Amygdala (tissue), 56 donors: ENCODE results near the gene MAP6D1.
"Not testable (repeated sequence)": the region's sequence is repeated elsewhere in the genome, so short reads cannot be mapped to it uniquely, and the experiment has no call there.

Experiments
- DNase-seq, 56 donors: peaks; one replicate each; lab custom pipeline; 2025; lab: John Stamatoyannopoulos, UW

MAP6D1 gene

GRCh38 chr3:183802989-183803388 lies 22.4 kb downstream of the MAP6D1 start:
- peak in 4 of 56 donors; percentile 16 to 32 (median 25) for DNase-seq

- no peak for DNase-seq
Observed at GRCh38 chr3:183801601-183802000, 23.8 kb downstream of the MAP6D1 start.

DNA sequence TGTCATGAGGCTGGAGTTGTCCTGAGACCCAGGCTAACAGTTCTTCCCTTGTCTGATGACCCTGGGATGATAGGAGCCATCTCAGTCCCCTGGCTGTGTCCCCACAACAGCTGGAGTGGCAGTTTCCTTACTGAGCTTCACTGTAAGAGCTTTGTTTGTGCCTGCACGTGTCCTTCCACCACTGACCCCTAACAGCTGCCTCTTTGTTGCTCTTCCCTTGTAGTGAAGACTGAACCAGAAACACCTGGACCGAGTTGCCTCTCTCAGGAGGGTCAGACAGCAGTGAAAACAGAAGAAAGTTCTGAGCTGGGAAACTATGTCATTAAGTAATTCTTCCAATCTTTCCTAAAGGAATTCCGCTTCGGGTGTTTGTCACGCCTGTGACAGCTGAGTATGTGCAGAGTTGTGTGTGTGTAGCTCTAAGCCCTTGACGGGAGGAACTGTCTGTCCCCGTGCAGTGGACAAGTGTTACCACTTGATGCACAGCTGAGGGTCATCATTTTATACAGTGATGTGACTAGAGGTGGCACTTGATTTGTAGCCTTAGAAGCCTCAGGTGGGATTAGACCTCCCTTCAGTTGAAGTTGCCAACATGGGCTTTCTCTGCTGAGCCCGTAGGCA lies 25.0 kb downstream of the MAP6D1 start:
- DNase-seq = peak in 52 of 56 donors; percentile 14 to 94 (median 71)

GRCh38 chr3:183799461-183799860 lies 25.9 kb downstream of the MAP6D1 start:
- DNase-seq = peak in 3 of 56 donors; percentile 16 to 32 (median 20)

DNA sequence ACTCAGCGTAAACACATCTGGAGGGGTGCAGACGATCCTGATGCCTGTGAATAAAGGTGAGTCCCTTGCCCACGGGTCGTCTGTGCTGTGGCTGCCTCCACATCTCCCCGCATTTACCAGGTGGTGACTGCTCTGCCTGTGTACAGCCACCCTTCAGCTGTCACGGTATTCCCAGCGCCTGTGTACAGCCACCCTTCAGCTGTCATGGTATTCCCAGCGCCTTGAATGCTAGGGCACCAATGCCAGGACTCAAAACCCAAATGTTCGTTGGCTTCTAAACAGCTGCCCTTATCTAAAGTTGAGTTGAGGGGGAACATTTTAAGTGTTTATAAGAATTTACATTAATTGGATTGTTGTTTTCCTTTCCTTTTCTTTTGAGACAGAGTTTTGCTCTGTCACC lies 27.4 kb downstream of the MAP6D1 start:
- no peak for DNase-seq

DNA sequence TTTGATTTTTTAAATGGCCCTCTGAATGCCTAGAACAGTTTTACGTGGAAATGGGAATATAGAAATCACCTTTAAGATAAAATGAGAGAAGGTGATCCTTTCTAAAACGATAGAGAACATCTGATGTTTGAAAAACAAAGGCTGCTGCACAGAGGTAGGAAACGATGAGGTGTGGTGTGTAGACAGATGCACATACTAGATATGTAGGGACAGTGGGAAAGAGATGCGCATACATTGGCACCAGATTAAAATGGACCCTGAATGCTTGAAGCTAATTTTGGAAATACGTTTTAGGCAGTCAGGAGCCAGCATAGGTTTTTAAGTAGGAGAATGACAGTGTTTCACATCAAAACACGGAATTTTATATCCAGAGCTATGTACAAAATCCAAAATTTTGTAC lies 29.0 kb downstream of the MAP6D1 start:
- DNase-seq = no peak

- DNase-seq = no peak
Observed at GRCh38 chr3:183794452-183794851, 30.9 kb downstream of the MAP6D1 start.

- DNase-seq = no peak
Observed at GRCh38 chr3:183792976-183793375, 32.4 kb downstream of the MAP6D1 start.

DNA sequence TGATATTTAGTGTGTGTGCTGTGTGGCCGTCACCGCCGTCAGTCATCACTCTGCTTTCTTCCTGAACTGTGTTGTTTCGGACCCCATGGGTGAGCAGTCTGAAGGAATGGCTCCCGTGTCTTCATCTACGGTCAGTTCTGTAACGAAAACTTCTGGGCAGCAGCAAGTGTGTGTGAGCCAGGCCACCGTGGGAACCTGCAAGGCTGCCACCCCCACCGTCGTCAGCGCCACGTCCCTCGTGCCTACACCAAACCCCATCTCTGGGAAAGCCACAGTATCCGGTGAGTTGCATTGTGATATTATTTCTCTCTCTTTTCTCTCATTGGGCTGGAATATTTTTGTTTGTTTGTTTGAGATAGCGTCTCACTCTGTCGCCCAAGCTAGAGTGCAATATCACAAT lies 34.7 kb downstream of the MAP6D1 start:
- DNase-seq = no peak

GRCh38 chr3:183789826-183790225 lies 35.6 kb downstream of the MAP6D1 start:
- DNase-seq = no peak

GRCh38 chr3:183784503-183784902 lies 40.9 kb downstream of the MAP6D1 start:
- DNase-seq = not testable (repeated sequence)

DNA sequence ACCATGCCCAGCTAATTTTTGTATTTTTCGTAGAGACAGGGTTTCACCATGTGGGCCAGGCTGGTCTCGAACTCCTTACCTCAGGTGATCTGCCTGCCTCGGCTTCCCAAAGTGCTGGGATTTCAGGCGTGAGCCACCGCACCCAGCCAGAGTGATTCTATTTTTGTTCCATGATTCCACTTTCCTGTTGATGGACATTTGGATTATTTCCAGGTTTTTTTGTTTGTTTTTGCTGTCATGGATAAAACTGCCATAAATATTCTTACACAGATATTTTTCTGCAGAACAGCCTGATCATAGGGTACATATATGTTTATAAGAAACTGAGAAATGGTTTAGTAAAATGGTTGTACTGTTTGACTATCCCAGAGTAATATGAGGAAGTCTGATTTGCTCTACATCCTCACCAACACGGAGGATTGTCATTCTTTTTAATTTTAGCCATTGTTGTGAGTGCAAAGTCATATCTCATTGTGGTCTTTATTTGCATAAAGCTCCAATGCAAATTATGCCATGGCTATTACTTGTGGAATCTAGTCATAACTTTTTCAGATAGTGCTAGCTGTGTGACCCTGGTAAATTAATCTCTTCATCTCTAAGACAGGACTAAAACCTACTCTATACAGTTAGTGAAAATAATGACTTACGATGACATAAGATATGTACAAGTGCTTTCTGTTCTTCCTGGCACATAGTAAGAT lies 42.7 kb downstream of the MAP6D1 start:
- DNase-seq = no peak

DNA sequence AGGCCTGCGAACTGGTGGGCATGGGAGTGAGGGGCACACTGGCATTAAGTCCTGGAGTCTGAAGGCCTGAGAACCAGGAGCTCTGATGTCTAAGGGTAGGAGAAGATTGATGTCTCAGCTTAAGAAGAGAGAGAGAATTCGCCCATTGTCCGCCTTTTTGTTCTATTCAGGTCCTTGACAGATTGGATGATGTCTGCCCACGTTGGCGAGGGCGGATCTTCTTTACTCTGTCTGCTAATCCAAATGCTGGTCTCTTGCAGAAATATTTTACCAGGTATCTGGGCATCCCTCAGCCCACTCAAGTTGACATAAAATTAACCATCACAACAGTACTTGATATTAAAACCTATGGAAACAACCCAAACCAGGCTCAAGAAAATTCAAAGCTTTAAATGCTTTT lies 44.1 kb downstream of the MAP6D1 start:
- peak in 12 of 56 donors; percentile 14 to 52 (median 30) for DNase-seq

DNA sequence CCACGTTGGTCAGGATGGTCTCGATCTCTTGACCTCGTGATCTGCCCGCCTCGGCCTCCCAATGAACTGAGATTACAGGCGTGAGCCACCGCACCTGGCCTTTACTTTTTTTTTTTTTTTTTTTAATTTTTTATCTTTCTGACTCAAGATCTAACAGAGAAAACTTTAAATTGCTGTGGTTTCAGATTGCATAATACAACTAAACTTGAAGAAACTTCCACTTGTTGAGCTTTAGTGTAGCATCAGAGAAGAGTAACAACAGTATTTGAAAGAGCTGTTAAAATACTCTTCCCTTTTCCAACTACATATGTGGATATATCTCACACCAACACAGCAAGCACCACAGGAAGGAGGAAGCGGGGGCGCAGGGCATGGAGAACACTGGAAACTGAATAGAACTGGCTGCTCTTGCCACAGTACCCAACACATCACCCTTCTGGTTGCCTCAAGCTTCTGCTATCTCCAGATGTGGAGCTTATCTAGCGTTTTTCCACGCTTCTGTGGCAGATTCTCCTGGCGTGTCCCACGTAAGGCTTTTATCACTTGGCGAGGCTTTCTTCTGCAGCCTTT lies 45.4 kb downstream of the MAP6D1 start:
- peak in 1 of 56 donors; percentile 3 for DNase-seq

DNA sequence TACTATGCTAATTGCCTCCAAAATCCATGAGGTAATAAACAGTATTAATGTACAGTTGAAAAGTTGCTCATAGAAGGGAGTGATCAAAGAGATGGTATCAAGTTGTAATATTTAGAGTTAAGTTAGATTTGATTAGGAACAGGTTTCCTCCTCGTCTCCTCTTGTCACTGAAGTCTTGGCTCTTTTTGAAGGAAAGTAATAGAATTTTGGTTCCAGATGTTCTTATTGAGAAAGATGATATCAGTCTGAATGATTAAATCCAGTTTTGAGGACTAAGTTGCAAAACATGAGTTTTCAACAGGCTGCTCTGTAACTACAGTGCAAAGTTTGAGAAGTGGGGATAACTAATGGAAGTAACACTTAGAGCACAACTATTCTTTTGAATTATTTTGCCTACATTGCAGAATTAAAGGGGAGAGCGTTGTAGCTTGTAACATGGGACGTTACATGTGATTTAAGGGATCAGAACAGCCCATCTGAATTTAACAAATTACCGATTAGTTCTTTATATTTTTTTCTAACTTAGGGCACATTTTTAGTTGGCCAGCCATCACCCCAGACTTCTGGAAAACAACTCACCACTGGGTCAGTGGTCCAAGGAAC lies 48.3 kb downstream of the MAP6D1 start:
- no peak for DNase-seq

- DNase-seq = not testable (repeated sequence)
Observed at GRCh38 chr3:183776451-183776850, 48.9 kb downstream of the MAP6D1 start.

DNA sequence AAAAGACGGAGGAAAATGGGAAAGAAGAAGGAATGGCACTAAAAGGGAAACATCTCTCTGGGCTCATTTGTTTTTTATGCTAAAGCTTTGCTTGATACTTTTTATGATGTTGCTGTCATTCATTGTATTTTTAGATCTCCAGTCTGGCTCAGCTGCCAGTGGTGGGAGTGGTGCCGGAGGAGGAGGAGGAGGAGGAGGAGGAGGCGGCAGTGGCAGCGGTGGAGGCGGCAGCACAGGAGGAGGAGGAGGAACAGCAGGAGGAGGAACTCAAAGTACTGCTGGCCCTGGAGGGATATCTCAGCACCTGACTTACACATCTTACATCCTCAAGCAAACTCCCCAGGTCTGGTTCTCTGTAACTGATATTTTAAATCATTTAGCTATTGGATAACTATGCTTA lies 49.6 kb downstream of the MAP6D1 start:
- peak in 21 of 56 donors; percentile 4 to 42 (median 15) for DNase-seq

- no peak for DNase-seq
Observed at GRCh38 chr3:183774631-183775030, 50.7 kb downstream of the MAP6D1 start.

DNA sequence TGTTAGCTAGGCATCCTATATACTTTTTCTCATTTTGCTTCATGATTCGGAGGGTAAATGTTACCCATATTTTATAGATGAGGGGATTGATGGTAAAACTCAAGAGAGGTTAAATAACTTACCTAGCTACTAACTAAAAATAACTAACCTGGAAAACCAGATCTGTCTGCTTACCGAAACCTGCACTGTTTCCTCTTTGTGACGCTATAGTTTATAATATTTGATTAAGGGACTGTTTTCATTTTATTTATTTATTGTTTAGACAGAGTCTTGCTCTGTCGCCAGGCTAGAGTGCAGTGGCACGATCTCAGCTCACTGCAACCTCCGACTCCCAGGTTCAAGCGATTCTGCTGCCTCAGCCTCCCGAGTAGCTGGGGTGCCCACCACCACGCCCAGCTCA lies 55.9 kb downstream of the MAP6D1 start:
- DNase-seq = no peak

DNA sequence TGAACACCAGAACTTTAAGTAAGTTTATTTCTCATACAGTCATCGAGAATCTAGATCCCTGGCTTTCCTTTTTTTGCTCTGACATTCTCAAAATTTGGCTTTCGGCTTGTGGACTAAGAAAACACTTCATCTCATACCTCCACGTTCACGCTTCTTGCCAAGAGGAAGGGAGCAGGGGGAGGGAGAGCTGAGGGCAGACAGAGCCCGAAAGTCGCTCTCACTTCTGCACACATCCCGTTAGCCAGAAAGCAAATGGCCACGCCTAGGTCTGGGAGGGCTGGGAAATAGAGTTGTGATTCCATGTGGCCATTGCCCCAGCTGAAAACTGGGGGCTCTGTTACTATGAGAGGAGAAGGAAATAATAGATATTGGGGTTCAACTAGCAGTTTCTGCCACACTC lies 57.3 kb downstream of the MAP6D1 start:
- no peak for DNase-seq
